Muscle of leg (tissue), 11 donors: ENCODE measurements around the gene HIF1AN. TPM values are rescaled to one million over a fixed set of nuclear protein-coding genes. Genes with fewer than 3 reads are reported as not detected.
"Not testable (repeated sequence)": the region's sequence is repeated elsewhere in the genome, so short reads cannot be mapped to it uniquely, and the experiment has no call there.

Experiments used
- DNase-seq: peaks from one replicate; pipeline ENCODE4 v3.0.0; 2013
- H3K27ac ChIP-seq: one replicate; pipeline ENCODE4 v1.5.1; 2013; ENCODE audit warnings: mild to moderate bottlenecking, low read length, control low read depth
- H3K27me3 ChIP-seq: one replicate; pipeline ENCODE4 v1.6.1; 2013; ENCODE audit warnings: low read length; ENCODE audit not compliant: control insufficient read depth, insufficient read depth
- H3K36me3 ChIP-seq: one replicate; pipeline ENCODE4 v1.6.1; 2013; ENCODE audit warnings: low read length; ENCODE audit not compliant: control insufficient read depth, insufficient read depth
- H3K4me1 ChIP-seq: one replicate; pipeline ENCODE4 v1.6.1; 2013; ENCODE audit warnings: low read length; ENCODE audit not compliant: control insufficient read depth, insufficient read depth
- H3K4me3 ChIP-seq: one replicate; pipeline ENCODE4 v1.5.1; 2013; ENCODE audit warnings: low read length, control low read depth
- H3K9me3 ChIP-seq: replicated peaks from 2 replicates; pipeline ENCODE4 v1.6.1; 2013; ENCODE audit warnings: low read depth, low read length; ENCODE audit not compliant: control insufficient read depth
- WGBS: methylation state at CpG from one replicate; pipeline ENCODE4 v1.1.5; 2013; ENCODE audit warnings: missing lambda C conversion rate; ENCODE audit not compliant: insufficient coverage; 5-methylcytosine and 5-hydroxymethylcytosine counted together
- polyA plus RNA-seq, 8 donors: library from polyadenylated mRNA; unstranded; fragments of 120-200 nt; gene quantifications; one replicate each; pipeline versions ENCODE4 v1.2.1 to v1.2.3, GENCODE V29; 2013; ENCODE audit warnings: inconsistent platforms in 1 of 8, low replicate concordance in 1 of 8; ENCODE audit not compliant: insufficient read length in 8 of 8, insufficient read depth in 1 of 8
- total RNA-seq: library from RNA; stranded (reverse); fragments of 120-200 nt; gene quantifications from one replicate; pipeline ENCODE4 v1.2.4, GENCODE V29; 2013

The HIF1AN gene
- total and polyA plus RNA-seq, 9 donors, result 9.4 to 37.6 (median 30.1) TPM

GRCh38 chr10:100575146-100575545 lies 39.4 kb downstream of the HIF1AN start:
- peaks cover 38% of the 10 kb centered on the region for H3K27me3 ChIP-seq
- not testable (repeated sequence) for H3K9me3 ChIP-seq, H3K36me3 ChIP-seq, H3K4me3 ChIP-seq, H3K27ac ChIP-seq, DNase-seq, H3K4me1 ChIP-seq
- WGBS, result no CpG with 5 or more reads among the region's 7 CpGs

DNA sequence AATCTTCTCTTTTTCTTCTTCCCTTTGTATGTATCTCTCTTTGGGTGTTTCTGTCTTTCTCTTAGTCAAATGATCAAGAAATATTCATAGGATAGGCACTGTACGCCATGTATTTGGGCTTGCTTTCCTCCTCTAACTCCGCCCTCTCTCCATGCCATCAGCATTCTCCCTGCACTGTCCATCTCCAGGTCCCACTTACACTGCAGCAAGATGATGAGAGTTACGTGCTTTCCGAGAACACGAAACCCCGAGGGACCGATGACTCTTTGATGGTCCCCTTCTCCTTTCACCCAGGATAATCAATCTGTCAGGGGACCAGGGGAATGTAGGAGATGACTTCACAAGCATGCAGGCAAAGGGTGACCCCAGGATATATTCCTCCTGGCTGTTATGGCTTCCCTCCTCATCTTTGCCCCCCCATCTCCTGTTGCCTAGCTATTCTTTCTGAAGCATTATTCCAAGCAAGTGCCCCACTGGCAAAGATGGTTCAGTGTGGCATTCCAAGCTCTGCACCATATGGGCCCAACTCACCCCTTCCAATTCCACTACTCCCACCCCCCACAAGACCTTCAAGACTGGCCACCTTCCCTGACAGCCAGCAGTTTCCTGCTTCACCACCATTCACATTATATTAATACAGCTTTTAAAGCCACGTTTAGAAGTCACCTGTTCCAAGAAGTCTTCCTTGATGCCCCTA lies 40.0 kb downstream of the HIF1AN start:
- Histone ChIP-seq H3K4me1 (no peaks in the 10 kb centered on the region), H3K9me3 (no peaks in the 10 kb centered on the region), H3K27me3 (peaks cover 32% of the 10 kb centered on the region), H3K36me3 (no peaks in the 10 kb centered on the region), H3K4me3 (no peak overlapping the region), H3K27ac (no peak overlapping the region)
- no peak for DNase-seq
- 63% methylated on average over 2 of the region's 8 CpGs for WGBS

DNA sequence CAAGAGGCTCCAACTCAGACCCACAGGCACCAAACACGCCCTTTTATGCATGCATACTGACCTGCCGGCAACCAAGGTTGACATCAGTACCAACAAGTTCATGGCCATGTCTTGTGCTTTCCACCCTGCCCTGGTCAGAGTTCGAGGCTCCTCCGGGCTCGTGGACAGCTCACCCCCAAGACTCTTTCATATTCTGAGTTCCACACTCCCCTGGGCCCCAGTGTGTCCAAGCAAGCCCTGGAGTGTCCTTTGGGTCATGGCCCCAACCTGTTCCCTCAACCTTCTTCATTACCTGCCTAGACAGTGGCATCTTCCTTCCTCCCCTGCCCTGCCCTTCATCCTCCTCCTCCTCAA lies 40.5 kb downstream of the HIF1AN start:
- peaks cover 27% of the 10 kb centered on the region for H3K27me3 ChIP-seq
- 79% methylated on average over 5 of the region's 5 CpGs for WGBS
- no peaks in the 10 kb centered on the region for H3K9me3 ChIP-seq
- no peaks in the 10 kb centered on the region for H3K4me1 ChIP-seq
- H3K27ac ChIP-seq, result no peak overlapping the region
- no peaks in the 10 kb centered on the region for H3K36me3 ChIP-seq
- no peak for DNase-seq
- H3K4me3 ChIP-seq, result no peak overlapping the region

DNA sequence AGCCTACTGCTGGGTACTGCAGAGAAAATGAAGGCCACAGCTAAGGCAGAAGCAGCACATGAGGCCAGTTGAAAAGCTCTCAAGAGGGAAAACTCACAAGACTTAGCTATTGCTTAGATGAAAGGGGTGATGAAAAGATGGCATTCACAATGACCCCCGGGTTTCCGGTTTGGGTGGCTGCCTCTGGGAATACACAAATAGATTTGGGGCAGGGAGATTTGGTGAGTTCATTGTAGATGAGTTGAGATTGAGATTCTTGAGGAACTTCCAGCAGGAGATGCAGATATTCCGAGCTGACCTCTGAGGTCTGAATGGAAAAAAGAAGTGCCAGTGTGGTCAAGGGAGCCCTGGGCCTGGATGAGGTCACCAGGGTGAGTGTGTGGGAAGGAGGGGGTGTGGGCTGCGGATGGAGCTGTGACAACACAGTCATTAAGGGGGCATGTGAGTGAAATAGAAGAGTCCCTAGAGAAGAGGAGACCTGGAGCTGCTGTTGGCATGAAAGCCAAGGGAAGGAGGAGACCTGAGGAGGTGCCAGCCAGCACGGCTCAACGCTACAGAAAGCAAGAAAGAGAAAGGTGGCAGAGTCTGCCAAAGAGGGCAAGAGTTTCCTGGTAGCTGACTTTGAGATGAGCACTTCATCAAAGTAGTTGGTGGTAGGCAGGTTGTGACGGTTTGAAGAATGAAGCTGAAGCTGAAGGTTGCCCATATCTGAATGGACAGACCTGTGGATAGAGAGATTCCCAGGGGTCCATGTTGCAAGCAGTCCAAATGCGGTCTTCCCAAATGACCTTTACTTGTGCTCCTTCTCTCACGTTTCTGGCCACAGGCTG lies 43.7 kb downstream of the HIF1AN start:
- DNase-seq, result no peak

GRCh38 chr10:100586959-100587358 lies 51.2 kb downstream of the HIF1AN start:
- Histone ChIP-seq H3K9me3 (no peaks in the 10 kb centered on the region), H3K27ac (no peak overlapping the region), H3K27me3 (peaks cover 10% of the 10 kb centered on the region), H3K4me1 (no peaks in the 10 kb centered on the region), H3K4me3 (no peak overlapping the region), H3K36me3 (no peaks in the 10 kb centered on the region)
- DNase-seq, result no peak
- no CpG with 5 or more reads among the region's 1 CpG for WGBS

More for the DNA sequence above, 43.7 kb downstream of the HIF1AN start:
- no peak overlapping the region for H3K4me3 ChIP-seq
- H3K9me3 ChIP-seq, result no peaks in the 10 kb centered on the region
- no peaks in the 10 kb centered on the region for H3K4me1 ChIP-seq
- WGBS, result 62% methylated on average over 7 of the region's 9 CpGs
- no peak overlapping the region for H3K27ac ChIP-seq
- H3K36me3 ChIP-seq, result no peaks in the 10 kb centered on the region
- peaks cover 13% of the 10 kb centered on the region for H3K27me3 ChIP-seq

- Histone ChIP-seq H3K9me3 (no peaks in the 10 kb centered on the region), H3K27me3 (peaks cover 16% of the 10 kb centered on the region), H3K36me3 (no peaks in the 10 kb centered on the region), H3K27ac (no peak overlapping the region), H3K4me1 (no peaks in the 10 kb centered on the region), H3K4me3 (no peak overlapping the region)
- DNase-seq, result no peak
Measured at GRCh38 chr10:100598166-100598565, 62.4 kb downstream of the HIF1AN start.

DNA sequence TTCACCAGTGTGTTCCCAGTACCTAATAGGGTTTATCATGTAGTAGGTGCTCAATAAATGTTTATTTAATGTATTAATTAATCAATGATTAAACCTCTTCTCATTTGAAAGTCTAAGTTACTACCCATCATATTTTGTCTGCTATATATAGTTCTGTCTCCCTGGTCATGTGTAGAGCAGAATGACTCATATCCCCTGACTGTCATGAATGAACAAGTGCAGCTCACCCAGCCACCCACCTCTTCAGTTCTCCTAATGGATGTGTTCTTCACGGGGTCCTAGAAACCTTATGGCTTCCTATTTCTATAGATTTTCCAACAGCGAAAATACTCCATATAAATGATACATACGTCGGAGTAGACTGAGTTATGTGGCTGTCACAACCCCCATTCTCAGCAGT lies 64.5 kb downstream of the HIF1AN start:
- H3K4me1 ChIP-seq, result no peaks in the 10 kb centered on the region
- no peak overlapping the region for H3K4me3 ChIP-seq
- no peaks in the 10 kb centered on the region for H3K36me3 ChIP-seq
- no peaks in the 10 kb centered on the region for H3K9me3 ChIP-seq
- no peak overlapping the region for H3K27ac ChIP-seq
- 100% methylated on average over 1 of the region's 4 CpGs for WGBS
- H3K27me3 ChIP-seq, result peaks cover 12% of the 10 kb centered on the region
- DNase-seq, result no peak

GRCh38 chr10:100607439-100607838 lies 71.7 kb downstream of the HIF1AN start:
- Histone ChIP-seq H3K4me3 (no peak overlapping the region), H3K4me1 (no peaks in the 10 kb centered on the region), H3K9me3 (no peaks in the 10 kb centered on the region), H3K27ac (no peak overlapping the region), H3K27me3 (peaks cover 11% of the 10 kb centered on the region), H3K36me3 (no peaks in the 10 kb centered on the region)
- DNase-seq, result no peak
- WGBS, result no CpG with 5 or more reads among the region's 1 CpG

Other genes starting within 250 kb of the HIF1AN start
- gene BLOC1S2, start 249.3 kb upstream of the HIF1AN start, total RNA-seq, result 26.0 TPM
- 10 to 100 TPM; 22.7 to 32.7 (median 25.3) TPM for gene BLOC1S2, start 249.3 kb upstream of the HIF1AN start, polyA plus RNA-seq
- 0.04 TPM for gene PKD2L1, start 205.7 kb upstream of the HIF1AN start, total RNA-seq
- under 1 TPM in 6 of 8 donors, not detected in 2; 0.06 to 0.32 (median 0.12) TPM for gene PKD2L1, start 205.7 kb upstream of the HIF1AN start, polyA plus RNA-seq
- gene SCD, start 188.7 kb upstream of the HIF1AN start, total RNA-seq, result 10.4 TPM
- gene SCD, start 188.7 kb upstream of the HIF1AN start, polyA plus RNA-seq, result 10 to 100 TPM in 7 of 8 donors, 1 to 10 TPM in 1; 9.8 to 34.9 (median 19.0) TPM
- not detected for gene WNT8B, start 72.9 kb upstream of the HIF1AN start, total RNA-seq
- under 1 TPM in 2 of 8 donors, not detected in 6; 0.05 to 0.11 TPM for gene WNT8B, start 72.9 kb upstream of the HIF1AN start, polyA plus RNA-seq
- 5.5 TPM for gene SEC31B, start 16.1 kb upstream of the HIF1AN start, total RNA-seq
- 10 to 100 TPM in 4 of 8 donors, 1 to 10 TPM in 4; 5.3 to 15.6 (median 9.8) TPM for gene SEC31B, start 16.1 kb upstream of the HIF1AN start, polyA plus RNA-seq
- 169 TPM for gene NDUFB8, start 6.1 kb upstream of the HIF1AN start, total RNA-seq
- 100 to 1,000 TPM; 134 to 157 (median 140) TPM for gene NDUFB8, start 6.1 kb upstream of the HIF1AN start, polyA plus RNA-seq
- gene PAX2, start 209.6 kb downstream of the HIF1AN start, total RNA-seq, result not detected
- gene PAX2, start 209.6 kb downstream of the HIF1AN start, polyA plus RNA-seq, result under 1 TPM in 1 of 8 donors, not detected in 7; 0.05 TPM